Common myeloid progenitor, CD34-positive (primary cell): ENCODE data around the gene NKAIN4.

ENCODE experiments used
- CTCF ChIA-PET: fragments of 350-600 bp; sonication (Branson Sonifier 250); formaldehyde crosslinking; loops from one replicate; lab custom pipeline; 2021; ENCODE audit warnings: antibody characterized with exemption; lab: Charles Lee
- POLR2A ChIA-PET: fragments of 350-600 bp; sonication (Branson Sonifier 250); formaldehyde crosslinking; loops from one replicate; lab custom pipeline; 2021; ENCODE audit warnings: antibody characterized with exemption; lab: Charles Lee
- DNase-seq, 3 donors: peaks; one replicate each; pipeline versions ENCODE4 v3.0.0 to v3.0.0-alpha.2; 2013
- H3K27ac ChIP-seq, 2 experiments: 1 replicate in 1 of 2; 2 replicates in 1 of 2; pipeline ENCODE4 v1.7.0; 2013; ENCODE audit warnings: inconsistent platforms in 2 of 2, low read length in 2 of 2, mild to moderate bottlenecking in 2 of 2, low read depth in 1 of 2, moderate library complexity in 1 of 2; ENCODE audit not compliant: severe bottlenecking in 2 of 2, insufficient read depth in 1 of 2, poor library complexity in 1 of 2
- H3K27me3 ChIP-seq, 5 experiments: replicated peaks in 2 of 5; 1 replicate in 3 of 5; 2 replicates in 2 of 5; pipeline versions ENCODE4 v1.6.1 to v1.7.0; 2013; ENCODE audit warnings: low read length in 4 of 5, mild to moderate bottlenecking in 2 of 5, moderate library complexity in 2 of 5, inconsistent platforms in 1 of 5; ENCODE audit not compliant: insufficient read depth in 5 of 5, control insufficient read depth in 4 of 5
- H3K36me3 ChIP-seq, 4 experiments: 1 replicate in 2 of 4; 2 replicates in 2 of 4; pipeline versions ENCODE4 v1.6.1 to v1.7.0; 2013; ENCODE audit warnings: low read length in 3 of 4, control low read depth in 1 of 4, mild to moderate bottlenecking in 1 of 4; ENCODE audit not compliant: control insufficient read depth in 4 of 4, insufficient read depth in 4 of 4
- H3K4me1 ChIP-seq, 4 experiments: 1 replicate in 3 of 4; 2 replicates in 1 of 4; pipeline versions ENCODE4 v1.6.1 to v1.7.1; 2013; ENCODE audit warnings: low read length in 3 of 4, mild to moderate bottlenecking in 3 of 4, control low read depth in 1 of 4, inconsistent platforms in 1 of 4, moderate library complexity in 1 of 4; ENCODE audit not compliant: control insufficient read depth in 4 of 4, insufficient read depth in 4 of 4; ENCODE audit errors: control extremely low read depth in 1 of 4
- H3K4me3 ChIP-seq, 7 experiments: 1 replicate in 4 of 7; 2 replicates in 3 of 7; pipeline versions ENCODE4 v1.5.1 to v1.7.0; 2013; ENCODE audit warnings: mild to moderate bottlenecking in 7 of 7, low read length in 6 of 7, moderate library complexity in 6 of 7, inconsistent platforms in 2 of 7, low read depth in 2 of 7, control low read depth in 1 of 7; ENCODE audit not compliant: insufficient read depth in 4 of 7, control insufficient read depth in 1 of 7; ENCODE audit errors: extremely low read depth in 1 of 7
- H3K9me3 ChIP-seq, 5 experiments: 1 replicate in 4 of 5; 2 replicates in 1 of 5; pipeline versions ENCODE4 v1.6.1 to v1.7.1; 2013; ENCODE audit warnings: low read length in 4 of 5, mild to moderate bottlenecking in 2 of 5, inconsistent platforms in 1 of 5, low read depth in 1 of 5, moderate library complexity in 1 of 5; ENCODE audit not compliant: control insufficient read depth in 4 of 5, insufficient read depth in 2 of 5; ENCODE audit errors: control extremely low read depth in 1 of 5
- WGBS: methylation state at CpG from one replicate; pipeline ENCODE4 v1.1.5; 2013; ENCODE audit not compliant: insufficient coverage; 5-methylcytosine and 5-hydroxymethylcytosine counted together

Gene NKAIN4

GRCh38 chr20:63202811-63203526 is 51.3 kb downstream of the NKAIN4 start:
- H3K36me3 ChIP-seq: peaks cover 11 to 84% (median 60%) of the 10 kb centered on the region in 4 experiments
- no peaks in the 10 kb centered on the region for H3K4me1 ChIP-seq
- H3K27me3 ChIP-seq: no peaks in the 10 kb centered on the region
- 93% methylated on average over 28 of the region's 29 CpGs for WGBS
- H3K4me3 ChIP-seq: no peak overlapping the region
- no peak overlapping the region for H3K27ac ChIP-seq
- POLR2A ChIA-PET: no interaction called here
- CTCF ChIA-PET: interaction anchor here (2.9 kb wide), 1 partner anchor 21 kb away, joined by 10 read pairs; no protein-coding TSS in a partner anchor
- no peak for DNase-seq
- H3K9me3 ChIP-seq: no peaks in the 10 kb centered on the region

GRCh38 chr20:63202021-63202420 is 52.2 kb downstream of the NKAIN4 start:
- no peaks in the 10 kb centered on the region for H3K27me3 ChIP-seq
- H3K27ac ChIP-seq: no peak overlapping the region
- peaks cover 11 to 86% (median 60%) of the 10 kb centered on the region in 4 experiments for H3K36me3 ChIP-seq
- WGBS: 95% methylated on average over 13 of the region's 17 CpGs
- H3K4me3 ChIP-seq: no peak overlapping the region
- H3K9me3 ChIP-seq: no peaks in the 10 kb centered on the region
- no peak for DNase-seq
- ChIA-PET POLR2A (no interaction called here), CTCF (no interaction called here)
- no peaks in the 10 kb centered on the region for H3K4me1 ChIP-seq

GRCh38 chr20:63198606-63199005 is 55.7 kb downstream of the NKAIN4 start:
- POLR2A ChIA-PET: no interaction called here
- peaks cover 11 to 70% (median 52%) of the 10 kb centered on the region in 4 experiments for H3K36me3 ChIP-seq
- H3K27ac ChIP-seq: no peak overlapping the region
- H3K9me3 ChIP-seq: no peaks in the 10 kb centered on the region
- CTCF ChIA-PET: interaction anchor here (1.5 to 3.4 kb wide), 3 partner anchors 15 to 25 kb away, joined by 4 to 14 read pairs (median 9); no protein-coding TSS in a partner anchor
- H3K4me1 ChIP-seq: no peaks in the 10 kb centered on the region
- no peak for DNase-seq
- no peak overlapping the region for H3K4me3 ChIP-seq
- H3K27me3 ChIP-seq: no peaks in the 10 kb centered on the region
- 77% methylated on average over 7 of the region's 7 CpGs for WGBS

GRCh38 chr20:63196768-63197470 is 57.3 kb downstream of the NKAIN4 start:
- Histone ChIP-seq H3K9me3 (no peaks in the 10 kb centered on the region), H3K27me3 (no peaks in the 10 kb centered on the region), H3K27ac (no peak overlapping the region), H3K4me3 (no peak overlapping the region), H3K36me3 (peaks cover 11 to 53% (median 36%) of the 10 kb centered on the region in 4 experiments), H3K4me1 (no peaks in the 10 kb centered on the region)
- no peak for DNase-seq
- ChIA-PET CTCF (interaction anchor here (0.7 to 2.8 kb wide), 4 partner anchors 13 to 34 kb away, joined by 3 to 9 read pairs (median 3); no protein-coding TSS in a partner anchor), POLR2A (no interaction called here)
- WGBS: 91% methylated on average over 8 of the region's 9 CpGs

GRCh38 chr20:63194797-63195173 is 59.5 kb downstream of the NKAIN4 start:
- WGBS: 98% methylated on average over 4 of the region's 4 CpGs
- no peak for DNase-seq
- Histone ChIP-seq H3K9me3 (no peaks in the 10 kb centered on the region), H3K4me3 (no peak overlapping the region), H3K36me3 (peaks cover 7 to 35% (median 24%) of the 10 kb centered on the region in 4 experiments), H3K27ac (no peak overlapping the region), H3K4me1 (no peaks in the 10 kb centered on the region), H3K27me3 (no peaks in the 10 kb centered on the region)
- CTCF ChIA-PET: interaction anchor here (1.3 kb wide), 1 partner anchor 29 kb away, joined by 3 read pairs; no protein-coding TSS in a partner anchor
- POLR2A ChIA-PET: no interaction called here

- CTCF ChIA-PET: no interaction called here
These were observed 60.1 kb downstream of the NKAIN4 start for GRCh38 chr20:63194007-63194796.

More at GRCh38 chr20:63194007-63194796, 60.1 kb downstream of the NKAIN4 start:
- Histone ChIP-seq H3K36me3 (peaks cover 7 to 30% (median 22%) of the 10 kb centered on the region in 4 experiments), H3K27me3 (no peaks in the 10 kb centered on the region), H3K4me1 (no peaks in the 10 kb centered on the region), H3K9me3 (no peaks in the 10 kb centered on the region), H3K4me3 (no peak overlapping the region), H3K27ac (no peak overlapping the region)
- POLR2A ChIA-PET: no interaction called here
- 87% methylated on average over 10 of the region's 14 CpGs for WGBS
- no peak for DNase-seq
